Measurements from ENCODE around the gene ATF6B.
"Not testable (repeated sequence)": the region's sequence is repeated elsewhere in the genome, so short reads cannot be mapped to it uniquely, and the experiment has no call there.

Gene ATF6B

DNA sequence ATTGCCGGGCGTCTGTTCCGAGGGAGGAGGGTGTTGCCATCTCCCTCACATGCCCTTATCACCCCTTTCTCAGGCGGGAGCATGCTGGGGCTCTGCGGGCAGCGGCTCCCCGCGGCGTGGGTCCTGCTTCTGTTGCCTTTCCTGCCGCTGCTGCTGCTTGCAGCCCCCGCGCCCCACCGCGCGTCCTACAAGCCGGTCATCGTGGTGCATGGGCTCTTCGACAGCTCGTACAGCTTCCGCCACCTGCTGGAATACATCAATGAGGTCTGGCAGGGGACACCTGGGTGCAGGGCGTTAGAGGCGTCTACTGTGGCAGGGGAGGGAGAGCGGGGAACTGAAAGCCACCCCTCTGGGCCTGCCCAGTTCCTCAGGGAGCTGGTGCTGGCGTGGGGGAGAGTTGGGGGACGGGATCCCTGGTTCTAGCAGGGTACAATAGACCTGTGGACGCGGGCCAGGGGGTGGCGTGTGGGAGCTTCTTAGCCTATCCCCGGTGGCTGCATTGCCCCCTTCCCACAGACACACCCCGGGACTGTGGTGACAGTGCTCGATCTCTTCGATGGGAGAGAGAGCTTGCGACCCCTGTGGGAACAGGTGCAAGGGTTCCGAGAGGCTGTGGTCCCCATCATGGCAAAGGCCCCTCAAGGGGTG, 26.6 kb upstream of the ATF6B start:
- DNase-seq (ENCODE audit: low spot score), result peak; percentile 68

DNA sequence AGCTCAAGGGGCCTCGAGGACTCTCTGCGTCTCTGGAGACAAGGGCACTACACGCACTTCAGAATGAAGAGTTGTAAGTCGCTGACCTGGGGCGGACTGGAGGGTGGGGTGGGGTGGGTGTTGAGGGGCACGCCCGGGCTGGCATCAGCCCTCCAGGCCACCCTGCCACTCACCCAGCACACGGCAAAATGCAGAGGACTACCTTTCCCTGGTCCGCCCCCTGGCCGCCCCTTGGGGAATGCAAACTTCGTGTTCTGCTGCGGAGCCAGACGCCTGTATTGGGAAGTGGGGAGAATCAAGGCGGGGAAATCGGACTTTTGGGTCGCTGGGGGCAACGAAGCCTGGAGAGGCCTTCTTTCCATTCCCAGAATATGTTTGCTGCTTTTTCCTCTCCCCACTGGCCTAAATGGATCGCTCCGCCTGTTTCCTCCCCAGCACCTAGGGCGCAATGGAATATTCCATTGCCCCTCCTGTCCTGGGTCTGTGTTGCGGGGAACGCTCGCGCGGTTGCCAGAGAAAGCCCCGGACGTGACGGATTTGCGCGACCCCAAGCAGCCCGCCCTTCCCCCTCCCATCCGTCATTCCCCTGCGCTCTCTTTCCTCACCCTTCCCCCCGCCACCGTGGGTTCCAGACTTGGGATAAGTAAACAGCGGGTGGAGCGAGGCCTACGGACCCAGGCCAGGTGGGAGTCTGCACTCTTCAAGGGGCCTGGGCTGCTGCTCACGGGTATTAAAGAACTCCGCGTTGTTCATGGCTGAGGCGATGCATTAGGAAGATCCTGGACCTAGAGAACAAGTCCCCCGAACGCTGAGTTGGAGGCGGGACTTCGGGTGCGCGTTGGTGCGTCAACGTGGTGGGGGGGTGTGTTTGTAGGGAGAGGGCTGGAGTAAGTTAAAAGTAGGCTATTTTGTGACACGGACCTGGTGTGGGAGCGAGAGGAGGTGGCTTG, 25.8 kb upstream of the ATF6B start, which contains the start of gene PPT2:
TSS of gene PPT2 (plus strand) at position 578 of the 950 bp plus-strand sequence. CDS start 454 bp downstream, outside the sequence.
- peak; percentile 96 for DNase-seq (ENCODE audit: low spot score)

DNA sequence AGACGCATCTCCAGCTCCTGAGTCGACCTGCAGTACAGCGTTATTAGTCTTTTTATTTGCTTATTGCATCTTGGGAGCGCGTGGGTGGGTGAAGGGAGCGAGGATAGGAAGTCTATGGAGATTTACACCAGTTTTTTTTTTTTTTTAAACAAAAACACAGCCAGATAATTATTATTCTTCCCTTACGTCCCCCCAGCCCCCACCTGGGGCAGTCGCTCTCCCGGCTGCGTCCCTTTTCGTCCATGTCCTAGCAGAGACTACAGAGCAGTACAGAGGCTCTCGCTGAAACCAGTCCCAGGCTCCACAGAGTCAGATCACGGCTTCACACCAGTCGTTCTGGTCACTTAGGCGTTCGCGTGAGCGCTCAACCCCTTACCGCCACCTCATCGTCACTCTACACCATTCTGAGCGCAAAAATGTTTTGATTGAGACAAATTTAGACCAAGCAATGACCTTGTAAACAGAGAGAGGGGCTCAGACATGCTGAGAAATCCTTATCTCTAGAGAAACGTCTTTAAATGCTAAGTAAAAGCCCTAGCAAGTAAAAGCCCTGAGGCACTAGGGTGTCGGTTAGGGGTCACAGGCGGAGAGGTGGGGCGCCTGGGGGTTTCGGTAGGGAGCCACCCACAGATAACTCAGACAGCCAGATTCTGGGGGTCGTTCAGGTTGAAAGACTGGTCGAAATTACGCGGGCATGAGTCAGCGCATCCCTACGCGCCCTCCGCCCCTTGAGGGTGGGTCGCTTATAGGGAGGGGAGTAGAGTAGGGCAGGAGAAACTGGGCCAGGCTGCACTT, 24.9 kb upstream of the ATF6B start:
- DNase-seq (ENCODE audit: low spot score), result peak; percentile 74

DNA sequence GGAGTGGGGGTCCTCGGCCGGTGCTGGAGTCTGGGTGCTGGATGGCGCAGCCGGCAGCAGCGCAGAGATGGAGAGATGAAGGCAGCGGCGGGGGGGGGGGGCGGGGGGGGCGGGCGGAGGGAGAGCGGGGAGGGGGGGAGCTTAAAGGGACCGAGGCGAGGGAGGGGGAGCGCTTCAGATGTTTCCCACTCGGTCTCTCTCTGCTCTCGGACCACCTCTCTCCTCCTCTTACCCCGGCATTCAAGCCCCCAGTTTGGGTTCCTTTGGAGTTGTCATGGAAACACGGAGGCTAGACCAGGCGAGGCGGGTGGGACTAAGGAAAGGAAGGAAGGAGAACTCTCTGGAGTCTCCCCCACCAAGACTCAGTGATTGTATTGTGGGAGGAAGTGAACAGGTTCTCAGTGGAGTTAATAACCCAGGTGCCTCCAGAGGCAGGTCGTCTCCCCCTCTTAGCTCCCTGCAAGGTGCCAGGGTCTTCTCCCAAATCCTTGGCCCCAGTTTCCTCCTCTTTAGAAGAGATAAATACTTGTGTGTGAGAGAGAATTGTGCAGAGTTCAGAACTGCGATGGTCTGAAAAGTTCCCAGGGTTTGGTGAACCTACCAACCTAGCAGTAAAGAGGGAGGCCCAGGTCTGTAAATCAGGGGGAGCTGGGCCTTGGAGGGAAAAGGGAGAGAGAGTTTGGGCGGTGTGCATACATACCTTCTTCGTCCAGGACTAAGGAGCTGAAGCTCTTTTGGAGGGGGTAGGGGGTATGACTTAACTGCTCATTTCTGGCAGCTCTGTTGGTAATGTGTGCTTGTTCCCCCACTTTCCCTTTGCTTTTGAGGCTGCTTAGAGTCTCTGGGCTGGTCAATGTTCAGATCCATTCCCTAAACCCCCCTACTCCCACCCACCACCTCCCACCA, 24.1 kb upstream of the ATF6B start, which contains the start of gene PRRT1:
TSS of gene PRRT1 (minus strand) at position 77 of the 906 bp plus-strand sequence. CDS start 112 bp downstream, outside the sequence.
- peak; percentile 56 for DNase-seq (ENCODE audit: low spot score)

DNA sequence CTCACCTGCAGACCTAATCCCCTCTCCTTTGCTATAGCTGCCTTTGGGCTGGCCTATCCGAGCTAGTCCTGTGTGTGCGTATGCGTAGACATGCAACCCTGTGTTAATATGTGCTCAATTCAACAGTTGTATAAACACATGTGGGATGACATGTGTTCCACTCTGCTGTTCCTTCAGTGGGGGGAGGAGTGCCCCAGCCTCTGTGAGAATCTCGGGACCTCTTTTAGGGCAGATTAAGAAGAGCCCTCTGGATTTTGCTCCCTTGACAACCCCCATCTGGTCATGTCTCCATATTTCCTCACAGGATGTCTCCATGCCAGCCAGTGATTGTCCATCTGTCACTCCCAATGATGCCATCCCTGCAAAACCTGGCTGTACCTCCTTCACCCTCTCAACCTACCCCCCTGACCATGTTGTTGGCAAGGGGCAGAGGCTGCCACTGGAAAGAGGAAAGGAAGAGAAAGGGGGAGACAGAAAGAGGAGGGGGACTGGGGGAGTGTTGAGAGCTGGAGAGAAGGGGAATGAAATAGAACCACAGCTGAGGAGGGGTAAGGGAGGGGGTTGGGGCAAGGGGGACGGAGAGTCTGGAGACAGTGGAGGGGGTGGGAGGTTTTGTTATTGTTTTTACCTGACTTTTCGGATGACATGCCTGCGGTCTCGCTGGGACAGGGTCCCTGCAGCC, 23.3 kb upstream of the ATF6B start:
- peak; percentile 94 for DNase-seq (ENCODE audit: low spot score)

DNA sequence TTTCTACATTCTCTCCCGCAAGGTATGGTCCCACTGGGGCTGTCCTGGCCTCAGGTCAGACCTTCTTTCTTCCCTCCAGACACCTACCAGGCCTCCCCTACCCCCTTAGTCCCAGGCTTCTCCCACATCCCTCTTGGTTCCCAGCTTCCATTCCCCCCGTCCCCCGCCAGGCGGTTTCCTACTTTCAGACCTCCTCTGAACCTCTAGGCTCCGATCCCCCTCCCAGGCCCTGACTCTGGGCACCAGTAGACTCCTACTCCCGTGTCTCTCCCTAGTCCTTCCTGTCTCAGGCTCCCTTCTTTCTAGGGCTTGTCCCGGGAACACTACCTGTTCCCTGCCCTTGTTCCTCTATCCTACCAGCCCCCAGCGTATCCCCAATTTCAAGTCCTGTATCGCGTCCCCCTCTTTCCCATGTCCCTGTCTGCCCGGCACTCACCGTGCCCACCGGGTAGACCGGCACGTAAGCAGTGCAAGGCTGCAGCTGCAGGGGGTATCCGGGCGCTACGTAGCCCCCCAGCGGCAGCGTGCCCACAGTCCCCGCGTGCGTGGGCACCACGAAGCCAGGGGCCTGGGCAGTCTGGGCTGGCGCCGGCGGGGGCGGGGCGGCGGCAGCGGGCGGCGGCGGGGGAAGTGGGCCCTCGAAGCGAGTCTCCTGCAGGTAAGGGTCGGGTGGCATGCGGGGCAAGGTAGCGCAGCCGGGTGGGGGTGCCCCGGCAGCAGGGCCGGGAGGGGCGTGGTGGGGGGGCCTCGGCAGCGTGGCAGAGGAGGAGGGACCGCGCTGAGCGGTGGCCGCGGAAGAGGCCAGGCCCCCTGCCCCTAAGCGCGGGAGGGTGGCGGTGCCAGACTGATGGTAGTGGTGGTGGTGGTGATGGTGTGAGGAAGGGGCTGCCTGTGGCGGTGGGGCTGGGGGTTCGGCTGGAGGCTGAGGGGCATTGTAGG, 22.2 kb upstream of the ATF6B start:
- no peak for DNase-seq (ENCODE audit: low spot score)

DNA sequence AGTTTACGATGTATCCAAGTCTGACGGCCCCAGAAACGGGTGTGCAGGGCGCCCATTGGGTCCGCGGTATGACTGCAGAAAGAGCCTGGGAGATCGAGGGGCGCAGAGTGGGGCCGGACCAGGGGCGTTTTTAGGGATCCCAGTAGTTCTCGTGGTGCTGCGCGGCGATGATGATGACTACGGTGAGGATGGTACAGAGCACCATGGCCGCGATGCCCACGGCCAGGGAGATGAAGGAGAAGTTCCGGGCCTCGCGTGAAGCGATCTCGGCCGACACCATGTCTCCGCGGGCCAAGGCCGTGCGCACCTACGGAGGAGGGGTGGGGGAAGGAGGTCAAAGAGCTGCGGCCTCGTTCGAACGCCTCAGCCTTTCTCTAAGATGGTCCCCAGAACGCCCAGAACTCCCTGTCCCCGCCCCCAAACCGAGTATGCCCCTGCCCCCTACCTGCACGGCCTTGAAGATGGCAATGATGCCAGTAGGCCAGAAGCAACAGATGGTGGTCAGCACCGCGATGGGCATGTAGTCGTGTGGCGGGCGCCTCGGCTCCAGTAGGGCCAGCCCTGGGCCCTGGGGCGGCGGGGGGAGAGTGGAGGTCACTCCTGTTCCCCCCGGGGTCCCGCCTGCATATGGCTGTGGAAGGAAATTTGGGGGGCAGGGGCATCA, 21.2 kb upstream of the ATF6B start:
- no peak for DNase-seq (ENCODE audit: low spot score)

DNA sequence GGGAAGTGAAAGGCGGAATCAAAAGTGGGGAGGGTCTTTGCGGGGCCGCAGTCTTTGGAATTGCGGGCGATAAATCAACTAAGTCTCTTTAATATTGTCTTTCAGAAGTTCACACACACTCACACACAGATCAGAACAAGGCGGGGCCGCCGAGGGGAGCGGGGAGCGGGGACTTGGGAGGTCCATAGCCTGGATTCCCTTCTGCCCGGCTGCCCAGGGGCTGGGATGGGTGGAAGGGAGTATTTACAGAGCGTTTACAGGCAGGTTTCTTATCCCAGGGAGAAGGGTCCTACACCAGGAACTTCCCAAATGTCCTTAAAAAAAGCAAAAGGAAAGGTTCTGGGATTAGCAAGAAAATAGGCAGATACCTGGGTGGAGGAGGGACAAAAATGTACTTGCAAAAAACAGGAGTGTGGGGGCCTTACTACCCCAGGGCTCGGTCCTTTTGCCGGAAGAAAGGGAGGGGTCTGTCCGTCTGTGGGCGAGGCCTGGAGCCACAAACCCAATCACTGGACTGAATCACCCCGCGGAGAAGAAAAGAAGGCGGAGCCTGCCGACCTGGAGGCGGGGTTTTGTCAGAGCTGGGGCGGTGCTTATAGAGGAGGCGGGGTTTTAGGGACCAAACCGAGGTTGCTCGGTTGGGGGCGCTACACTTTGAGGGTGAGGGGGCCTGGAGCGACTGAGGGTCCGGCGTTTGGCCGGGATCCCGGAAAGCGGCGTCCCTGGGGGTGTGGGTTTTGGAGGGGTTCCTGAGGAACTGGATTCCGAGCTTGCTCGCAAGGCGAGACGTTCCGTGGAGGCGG, 20.4 kb upstream of the ATF6B start:
- no peak for DNase-seq (ENCODE audit: low spot score)

DNA sequence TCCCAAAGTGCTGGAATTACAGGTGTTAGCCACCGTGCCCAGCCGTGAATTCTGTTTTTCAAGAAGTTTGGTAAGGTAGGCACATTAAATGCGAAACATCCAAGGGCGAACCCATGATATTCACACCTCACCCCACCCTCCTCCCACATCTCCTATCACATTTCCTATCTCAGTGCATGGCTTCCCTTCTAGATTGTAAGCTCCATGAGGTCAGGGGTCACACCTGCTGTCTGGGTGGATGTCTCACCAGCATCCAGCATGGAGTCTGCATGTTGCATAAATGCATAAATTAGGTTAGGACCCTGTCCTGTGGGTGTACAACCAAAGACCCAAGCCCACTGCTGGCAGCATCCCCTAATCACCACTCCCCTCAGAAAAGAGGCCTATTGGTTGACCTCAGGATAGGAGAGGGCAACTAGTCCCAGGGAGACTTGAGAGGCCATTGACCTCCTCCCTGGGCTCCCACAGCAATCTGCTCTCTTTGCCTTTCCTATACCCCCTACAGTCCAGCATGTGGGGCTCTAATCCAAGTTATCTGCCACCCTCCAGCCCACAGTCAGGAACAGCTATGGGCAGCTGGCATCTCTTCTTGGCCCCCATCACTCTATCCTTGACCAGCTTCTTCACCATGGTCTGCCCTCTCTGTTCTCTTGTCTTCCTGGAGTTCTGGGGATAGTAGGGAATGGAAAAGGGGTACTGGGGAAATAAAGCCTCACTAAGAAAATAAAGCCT, 19.5 kb upstream of the ATF6B start:
- no peak for DNase-seq (ENCODE audit: low spot score)

DNA sequence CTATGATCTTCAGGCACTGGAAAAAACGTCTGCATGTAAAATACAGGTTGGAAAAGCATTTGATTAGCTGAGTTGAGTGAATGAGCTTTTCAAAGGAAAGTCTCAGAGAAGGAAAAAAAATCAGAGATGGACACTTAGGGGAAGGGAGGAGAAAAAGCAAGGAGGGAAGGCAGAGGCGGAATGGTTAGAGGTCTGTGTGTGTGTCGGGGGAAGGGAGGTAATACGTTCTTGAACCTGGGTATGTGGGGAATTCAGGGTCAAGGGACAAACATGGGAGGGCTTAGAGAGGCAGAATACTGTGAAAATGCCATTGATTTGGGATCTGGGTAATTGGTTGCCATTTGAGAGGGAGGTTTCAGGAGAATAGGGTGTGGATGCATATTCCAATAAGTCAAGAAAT, 18.6 kb upstream of the ATF6B start:
- DNase-seq (ENCODE audit: low spot score), result no peak

DNA sequence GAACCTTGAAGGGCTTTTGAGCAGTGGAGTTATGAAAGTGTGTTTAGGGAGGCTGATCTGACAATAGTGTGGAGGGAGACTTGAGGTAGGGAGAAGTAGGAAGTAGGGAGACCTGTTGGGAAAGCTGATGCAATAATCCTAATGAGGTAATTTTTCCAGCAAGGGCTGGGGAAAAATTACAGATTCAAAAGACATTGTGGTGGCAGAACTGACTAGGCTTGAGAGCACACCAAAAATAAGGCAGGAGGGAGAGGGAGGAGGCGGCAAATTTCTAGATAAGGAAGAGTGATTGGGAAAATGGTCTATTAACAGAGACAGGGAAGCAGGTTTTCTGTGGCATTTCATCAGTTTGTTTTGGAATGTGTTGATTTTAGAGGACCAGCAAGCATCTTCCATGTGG, 18.2 kb upstream of the ATF6B start:
- no peak for DNase-seq (ENCODE audit: low spot score)

DNA sequence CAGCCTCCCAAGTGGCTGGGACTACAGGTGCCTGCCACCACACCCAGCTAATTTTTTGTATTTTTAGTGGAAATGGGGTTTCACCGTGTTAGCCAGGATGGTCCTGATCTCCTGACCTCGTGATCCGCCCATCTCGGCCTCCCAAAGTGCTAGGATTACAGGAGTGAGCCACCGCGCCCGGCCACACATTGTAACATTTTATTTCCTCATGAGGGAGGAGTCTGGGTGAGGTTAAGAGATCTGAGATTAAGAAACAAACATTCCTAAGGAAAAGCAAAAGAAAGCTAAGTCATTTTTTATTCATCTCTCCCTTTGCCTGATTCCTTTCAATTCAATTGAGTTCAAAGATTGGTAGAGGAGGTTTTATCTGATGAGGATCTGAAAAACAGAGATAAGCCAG, 16.2 kb upstream of the ATF6B start:
- DNase-seq (ENCODE audit: low spot score), result not testable (repeated sequence)

DNA sequence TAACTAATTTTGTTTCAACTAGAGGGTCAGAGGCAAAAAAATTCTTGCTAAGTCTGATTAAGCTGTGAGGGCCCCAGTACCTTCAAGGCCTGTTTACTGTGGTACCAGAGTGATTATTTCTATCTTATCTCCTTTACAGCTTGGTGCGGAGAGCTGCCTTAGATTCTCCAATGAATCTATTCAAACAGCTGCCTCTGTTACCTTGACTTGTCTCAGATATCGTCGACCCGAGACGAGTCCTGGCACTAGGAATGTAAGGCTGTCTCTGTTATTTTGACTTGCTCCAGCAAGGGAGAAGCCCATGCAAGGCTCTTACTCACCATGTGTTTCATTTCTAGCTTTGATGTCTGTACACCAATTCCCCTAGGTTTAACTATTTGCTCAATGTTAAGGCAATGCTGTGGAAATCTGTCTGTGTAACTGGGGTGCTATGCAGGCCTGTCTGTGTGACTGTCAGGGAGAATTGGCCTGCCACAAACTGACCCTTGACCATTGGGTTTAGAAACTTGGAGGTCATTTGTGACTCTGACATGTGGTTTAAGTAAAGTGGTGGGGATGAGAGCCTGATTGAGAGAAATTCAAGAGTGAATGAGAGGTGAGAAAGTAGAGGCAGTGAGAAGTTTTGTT, 12.5 kb upstream of the ATF6B start:
- no peak for DNase-seq (ENCODE audit: low spot score)

DNA sequence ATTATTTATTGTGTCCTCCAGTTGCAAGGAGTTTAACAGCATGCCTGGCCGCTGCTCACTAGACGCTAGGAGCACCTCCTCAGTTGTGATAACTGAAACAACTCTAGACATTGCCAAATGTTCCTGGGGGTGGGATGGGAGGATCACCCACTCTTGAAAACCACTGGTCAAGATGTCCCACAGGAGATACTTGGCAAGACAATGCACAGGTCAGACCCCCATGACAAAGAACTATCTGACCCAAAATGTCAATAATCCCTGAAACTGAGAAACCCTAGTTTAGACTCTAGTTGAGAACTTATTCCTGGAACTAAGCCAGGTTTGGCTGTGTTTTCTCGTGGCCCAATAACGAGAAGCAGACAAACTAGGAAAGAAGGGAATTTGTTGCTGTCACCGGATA, 11.5 kb upstream of the ATF6B start:
- DNase-seq (ENCODE audit: low spot score), result no peak

DNA sequence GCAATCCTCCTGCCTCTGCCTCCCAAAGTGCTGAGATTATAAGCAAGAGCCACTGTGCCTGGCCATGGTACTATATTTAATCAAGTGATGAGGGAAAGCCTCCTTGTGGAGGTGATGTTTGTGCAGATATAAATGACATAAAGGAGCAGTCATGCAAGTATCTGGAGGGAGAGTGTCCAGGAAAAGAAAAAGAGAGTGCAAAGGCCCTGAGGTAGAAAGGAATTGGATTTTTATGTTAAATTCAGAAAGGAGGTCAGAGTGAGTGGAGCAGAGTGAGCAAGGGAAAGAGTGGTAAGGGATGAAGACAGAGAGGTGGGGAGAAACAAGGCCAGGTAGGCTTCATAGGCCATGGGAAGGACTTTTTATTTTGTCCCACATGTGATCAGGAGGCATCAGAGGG, 9.4 kb upstream of the ATF6B start:
- DNase-seq (ENCODE audit: low spot score), result no peak

DNA sequence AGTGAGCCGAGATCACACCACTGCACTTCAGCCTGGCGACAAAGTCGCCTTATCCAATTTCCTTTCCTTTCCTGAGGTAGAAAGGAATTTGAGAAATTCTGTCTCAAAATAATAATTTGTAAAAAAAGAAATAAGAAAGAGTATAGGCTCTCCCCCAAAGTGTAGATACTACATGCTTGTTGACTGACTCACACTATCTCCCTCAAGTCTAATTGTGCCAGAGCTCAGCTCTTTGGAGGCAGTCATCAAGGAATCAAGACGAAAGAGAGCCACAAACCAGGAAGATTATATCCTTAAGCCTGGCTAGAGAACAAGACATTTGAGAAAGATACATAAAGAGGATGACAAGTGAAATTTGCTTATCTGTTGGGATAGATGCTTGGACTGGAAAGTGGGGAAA, 5.7 kb upstream of the ATF6B start:
- DNase-seq (ENCODE audit: low spot score), result no peak

DNA sequence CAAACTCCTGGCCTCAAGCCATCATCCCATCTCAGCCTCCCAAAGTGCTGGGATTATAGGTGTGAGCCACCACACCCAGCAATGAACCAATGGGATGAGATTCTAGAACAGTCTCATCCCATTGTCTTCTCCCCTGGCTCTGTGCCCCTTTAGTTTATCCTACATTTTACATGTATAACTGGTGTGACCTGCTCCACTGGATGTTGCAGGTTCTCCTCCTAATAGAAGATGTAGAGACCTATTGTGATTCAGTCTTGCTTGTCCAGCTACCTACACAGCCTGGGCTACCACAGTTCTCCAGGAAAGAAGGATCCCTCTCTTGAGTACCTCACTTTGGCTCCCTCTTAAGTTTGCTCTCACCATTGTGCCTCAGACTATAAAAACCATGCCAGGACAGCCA, 4.1 kb upstream of the ATF6B start:
- DNase-seq (ENCODE audit: low spot score), result no peak

Measured in cerebellar cortex (tissue), 1 donor.